Testis (tissue), 2 donors: ENCODE measurements around the gene ROS1.

ENCODE experiments used
- CTCF ChIP-seq, 3 experiments: fragments of 450-650 bp in 2 of 3; fragments of 200-600 bp in 1 of 3; sonication (generic) in 1 of 3; IDR thresholded peaks; one replicate each; pipeline ENCODE4 v1.5.1; 2016 to 2019; ENCODE audit warnings: antibody characterized with exemption in 3 of 3, mild to moderate bottlenecking in 2 of 3, moderate library complexity in 1 of 3
- POLR2A ChIP-seq: fragments of 450-650 bp; IDR thresholded peaks from one replicate; pipeline ENCODE4 v1.6.1; 2017; ENCODE audit warnings: antibody characterized with exemption, mild to moderate bottlenecking, moderate library complexity

GRCh38 chr6:117298941-117299340 is 126.8 kb downstream of the ROS1 start:
- TF ChIP-seq CTCF (IDR thresholded peaks at IDR 0.05) (no peak), POLR2A (no peak)
